ENCODE measurements around the gene SLC48A1. TPM values are rescaled to one million over a fixed set of nuclear protein-coding genes. Genes with fewer than 3 reads are reported as not detected.

SLC48A1 gene
- polyA plus RNA-seq, 3 donors = 9.4 to 19.6 (median 15.8) TPM

DNA sequence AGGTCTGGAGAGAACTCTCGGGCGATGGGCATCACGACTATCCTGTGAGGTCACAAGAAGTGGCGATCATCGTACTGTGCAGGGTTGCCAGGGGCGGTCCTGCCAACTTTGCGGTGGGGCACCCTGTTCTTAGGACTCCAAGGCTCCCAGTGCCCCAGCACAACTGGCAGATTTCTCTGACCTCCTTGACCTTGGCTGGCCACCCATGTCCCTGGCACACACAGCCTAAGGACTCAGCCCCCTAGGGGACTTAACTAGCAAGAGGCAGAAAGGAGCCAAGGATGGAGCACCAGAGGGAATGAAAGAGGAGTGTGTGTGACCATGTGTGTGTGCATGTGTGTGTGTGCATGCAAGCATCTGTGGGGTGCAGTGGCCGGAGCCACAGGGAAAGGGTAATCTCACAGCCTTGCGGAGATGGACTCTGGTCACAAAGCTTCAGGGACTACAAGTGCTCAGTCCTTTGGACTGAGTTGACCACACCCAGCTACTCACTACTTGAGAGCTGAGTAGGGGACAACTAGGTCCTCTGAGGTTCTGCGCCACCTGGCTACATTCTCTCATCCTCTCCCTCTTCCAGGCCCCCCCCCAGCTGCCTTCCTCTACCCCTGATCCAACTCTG is 13.7 kb downstream of the SLC48A1 start:
- H3K4me3 Mint-ChIP-seq = no peak overlapping the region
- H3K27ac Mint-ChIP-seq = peak overlapping the region in 1 of 7 donors; percentile 46
- H3K4me1 Mint-ChIP-seq = no peaks in the 10 kb centered on the region
- peaks cover 58% of the 10 kb centered on the region for H4K20me1 ChIP-seq (ENCODE audit: insufficient read depth, low read length)
- H3K27me3 Mint-ChIP-seq (ENCODE audit: low read depth in 3 of 3) = peaks cover 0 to 5% (median 0%) of the 10 kb centered on the region in 3 donors
- H3K27ac ChIP-seq (ENCODE audit: low read depth in 1 of 2, low read length in 2 of 2) = no peak overlapping the region
- no peaks in the 10 kb centered on the region for H3K27me3 ChIP-seq (ENCODE audit: control insufficient read depth in 2 of 2, insufficient read depth in 2 of 2, low read length in 2 of 2)
- no peaks in the 10 kb centered on the region for H3K79me2 ChIP-seq (ENCODE audit: insufficient read depth, low read length)
- H3K9me3 Mint-ChIP-seq = no peaks in the 10 kb centered on the region
- no peak overlapping the region for H3K9ac ChIP-seq (ENCODE audit: insufficient read depth, low read length, poor library complexity, severe bottlenecking)
- peaks cover 100% of the 10 kb centered on the region in 2 donors for H3K36me3 ChIP-seq (replicated peaks in 1 of 2; ENCODE audit: control insufficient read depth in 1 of 2, insufficient read depth in 2 of 2, low read length in 2 of 2)
- H3K4me2 ChIP-seq (replicated peaks; ENCODE audit: extremely low read depth, low read length, poor library complexity, severe bottlenecking) = no peak overlapping the region
- intact Hi-C loops (cut with micrococcal nuclease) = loop anchor here (10.0 kb wide), 2 partner anchors 48 to 132 kb away; no protein-coding TSS in a partner anchor
- H3K4me1 ChIP-seq (ENCODE audit: control insufficient read depth in 1 of 2, insufficient read depth in 2 of 2, low read length in 2 of 2) = no peaks in the 10 kb centered on the region
- H3K4me3 ChIP-seq (replicated peaks in 1 of 3; ENCODE audit: low read depth in 2 of 3, low read length in 3 of 3) = no peak overlapping the region
- H2AFZ ChIP-seq (ENCODE audit: insufficient read depth, low read depth, low read length, poor library complexity, severe bottlenecking) = no peak overlapping the region
- DNase-seq = no peak
- peaks cover 88 to 97% of the 10 kb centered on the region in 2 donors for H3K36me3 Mint-ChIP-seq
- no peaks in the 10 kb centered on the region for H3K9me3 ChIP-seq (replicated peaks in 1 of 2; ENCODE audit: control insufficient read depth in 1 of 2, insufficient read depth in 1 of 2, low read length in 2 of 2)
- WGBS (ENCODE audit: insufficient coverage) = 100% methylated on average over 8 of the region's 10 CpGs
- TF ChIP-seq CTCF (IDR thresholded peaks at IDR 0.05) = no peak

GRCh38 chr12:47787596-47788319 is 14.7 kb downstream of the SLC48A1 start:
- intact Hi-C loops (cut with micrococcal nuclease) = loop anchor here (10.0 kb wide), 2 partner anchors 47 to 133 kb away; no protein-coding TSS in a partner anchor
- peaks cover 48% of the 10 kb centered on the region for H4K20me1 ChIP-seq (ENCODE audit: insufficient read depth, low read length)
- no peaks in the 10 kb centered on the region for H3K79me2 ChIP-seq (ENCODE audit: insufficient read depth, low read length)
- no peak for TF ChIP-seq CTCF (IDR thresholded peaks at IDR 0.05)
- H3K9me3 Mint-ChIP-seq = no peaks in the 10 kb centered on the region
- H3K27me3 ChIP-seq (ENCODE audit: control insufficient read depth in 2 of 2, insufficient read depth in 2 of 2, low read length in 2 of 2) = no peaks in the 10 kb centered on the region
- no peak overlapping the region for H3K4me3 Mint-ChIP-seq
- no peaks in the 10 kb centered on the region for H3K9me3 ChIP-seq (replicated peaks in 1 of 2; ENCODE audit: control insufficient read depth in 1 of 2, insufficient read depth in 1 of 2, low read length in 2 of 2)
- 94% methylated on average over 9 of the region's 14 CpGs for WGBS (ENCODE audit: insufficient coverage)
- DNase-seq = no peak
- no peak overlapping the region for H3K4me2 ChIP-seq (replicated peaks; ENCODE audit: extremely low read depth, low read length, poor library complexity, severe bottlenecking)
- no peaks in the 10 kb centered on the region for H3K4me1 Mint-ChIP-seq
- no peak overlapping the region for H3K9ac ChIP-seq (ENCODE audit: insufficient read depth, low read length, poor library complexity, severe bottlenecking)
- H3K4me3 ChIP-seq (replicated peaks in 1 of 3; ENCODE audit: low read depth in 2 of 3, low read length in 3 of 3) = no peak overlapping the region
- H2AFZ ChIP-seq (ENCODE audit: insufficient read depth, low read depth, low read length, poor library complexity, severe bottlenecking) = no peak overlapping the region
- H3K36me3 Mint-ChIP-seq = peaks cover 90 to 97% of the 10 kb centered on the region in 2 donors
- H3K27ac ChIP-seq (ENCODE audit: low read depth in 1 of 2, low read length in 2 of 2) = no peak overlapping the region
- no peaks in the 10 kb centered on the region for H3K4me1 ChIP-seq (ENCODE audit: control insufficient read depth in 1 of 2, insufficient read depth in 2 of 2, low read length in 2 of 2)
- peaks cover 100% of the 10 kb centered on the region in 2 donors for H3K36me3 ChIP-seq (replicated peaks in 1 of 2; ENCODE audit: control insufficient read depth in 1 of 2, insufficient read depth in 2 of 2, low read length in 2 of 2)
- H3K27me3 Mint-ChIP-seq (ENCODE audit: low read depth in 3 of 3) = peaks cover 0 to 5% (median 0%) of the 10 kb centered on the region in 3 donors
- peak overlapping the region in 4 of 7 donors; percentile 9 to 67 (median 38) for H3K27ac Mint-ChIP-seq

All from CD14-positive monocyte (primary cell).